DMS53 treated with DMSO at 0.1 percent for 48 hours (cell line): ENCODE data around the gene SLC16A8.
"Not testable (repeated sequence)": the region's sequence is repeated elsewhere in the genome, so short reads cannot be mapped to it uniquely, and the experiment has no call there.

Source experiments
- DNase-seq: peaks from one replicate; lab custom pipeline; 2025; ENCODE audit not compliant: unreplicated experiment; lab: John Stamatoyannopoulos, UW

The SLC16A8 gene, protein sequence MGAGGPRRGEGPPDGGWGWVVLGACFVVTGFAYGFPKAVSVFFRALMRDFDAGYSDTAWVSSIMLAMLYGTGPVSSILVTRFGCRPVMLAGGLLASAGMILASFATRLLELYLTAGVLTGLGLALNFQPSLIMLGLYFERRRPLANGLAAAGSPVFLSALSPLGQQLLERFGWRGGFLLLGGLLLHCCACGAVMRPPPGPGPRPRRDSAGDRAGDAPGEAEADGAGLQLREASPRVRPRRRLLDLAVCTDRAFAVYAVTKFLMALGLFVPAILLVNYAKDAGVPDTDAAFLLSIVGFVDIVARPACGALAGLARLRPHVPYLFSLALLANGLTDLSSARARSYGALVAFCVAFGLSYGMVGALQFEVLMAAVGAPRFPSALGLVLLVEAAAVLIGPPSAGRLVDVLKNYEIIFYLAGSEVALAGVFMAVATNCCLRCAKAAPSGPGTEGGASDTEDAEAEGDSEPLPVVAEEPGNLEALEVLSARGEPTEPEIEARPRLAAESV

GRCh38 chr22:38083931-38084631 is at the start of gene SLC16A8:
Gene SLC16A8, minus strand, starts transcription at chr22:38084184. Its CDS starts 1,311 bp downstream, at chr22:38082873.
- no peak for DNase-seq

DNA sequence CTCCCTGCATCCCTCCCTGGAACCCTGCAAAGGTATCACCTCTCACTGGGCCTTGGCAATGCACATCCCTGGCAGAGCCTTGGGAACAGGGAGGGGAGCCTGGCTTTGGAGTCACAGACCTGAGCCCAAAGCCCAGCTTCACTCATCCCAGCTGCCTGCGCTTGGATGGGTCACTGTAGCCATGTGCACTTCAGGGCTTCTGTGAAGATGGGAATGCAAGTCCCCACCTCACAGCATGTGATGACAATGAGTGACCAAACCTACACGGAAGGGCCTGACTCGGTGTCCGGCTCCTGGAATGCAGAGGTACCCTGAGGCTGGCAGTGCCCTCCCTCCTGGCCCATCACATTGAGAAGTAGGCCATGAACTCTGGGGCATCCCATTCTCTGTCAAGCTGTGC is 49.3 kb upstream of the SLC16A8 start:
- no peak for DNase-seq

DNA sequence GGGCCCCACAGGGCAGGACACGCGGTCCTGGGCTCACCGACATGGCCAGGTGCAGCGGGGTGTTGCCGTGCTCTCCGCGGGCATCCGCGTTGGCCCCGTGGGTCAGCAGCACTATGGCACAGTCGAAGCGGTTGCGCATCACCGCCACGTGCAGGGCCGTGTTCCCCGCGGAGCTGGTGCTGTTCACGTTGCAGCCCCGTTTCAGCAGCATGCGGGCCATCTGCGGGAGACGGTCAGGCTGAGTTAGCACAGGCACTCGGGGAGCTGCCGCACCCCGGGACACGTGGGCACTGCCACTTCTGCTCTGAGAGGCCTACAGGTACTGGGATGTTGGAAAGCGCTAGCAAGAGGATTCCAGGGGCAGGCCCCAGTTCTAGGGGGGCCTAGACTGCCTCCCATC is 48.8 kb upstream of the SLC16A8 start:
- DNase-seq = no peak

DNA sequence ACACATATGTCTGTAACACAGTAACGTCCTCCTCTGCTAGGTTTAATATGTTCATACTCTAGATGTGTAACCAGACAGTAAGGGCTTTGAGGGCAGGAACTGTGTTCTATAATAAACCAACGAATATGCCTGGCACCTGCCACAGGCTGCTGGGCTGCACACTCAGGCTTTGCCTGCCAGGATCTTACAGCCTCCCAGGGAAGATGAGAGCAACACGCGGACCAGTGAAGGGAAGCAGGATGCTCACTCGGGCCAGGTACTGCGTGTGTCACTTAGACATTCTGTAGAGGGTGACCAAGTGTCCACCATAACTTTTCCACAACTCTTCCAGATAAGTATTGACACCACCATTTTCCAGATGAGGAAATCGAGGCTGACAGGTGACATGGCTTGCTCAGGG is 48.2 kb upstream of the SLC16A8 start:
- DNase-seq = no peak

GRCh38 chr22:38131399-38131798 is 47.4 kb upstream of the SLC16A8 start:
- DNase-seq = no peak

- no peak for DNase-seq
Observed at GRCh38 chr22:38129856-38130255, 45.9 kb upstream of the SLC16A8 start.

DNA sequence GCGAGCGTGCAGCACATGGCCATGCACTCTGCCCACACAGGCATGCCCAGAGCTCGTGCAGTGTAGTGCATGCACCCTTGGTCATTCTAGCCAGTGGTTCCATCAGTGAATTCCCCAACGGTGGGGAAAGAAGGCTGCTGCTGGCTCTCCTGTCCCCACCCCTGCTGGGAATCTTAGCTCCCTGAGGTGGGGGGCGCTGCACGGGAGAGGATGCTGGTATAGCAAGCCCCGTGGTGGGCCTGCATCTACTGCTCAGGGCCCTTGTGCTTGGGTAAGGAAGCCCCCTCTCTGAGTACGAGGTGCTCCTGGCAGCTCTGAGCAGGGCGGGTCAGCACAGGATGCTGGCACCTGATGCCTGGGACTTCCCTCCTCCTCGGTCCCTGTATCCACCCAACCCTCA is 45.0 kb upstream of the SLC16A8 start:
- no peak for DNase-seq

GRCh38 chr22:38127869-38128268 is 43.9 kb upstream of the SLC16A8 start:
- DNase-seq = no peak

GRCh38 chr22:38126928-38127668 is 43.1 kb upstream of the SLC16A8 start:
- no peak for DNase-seq

DNA sequence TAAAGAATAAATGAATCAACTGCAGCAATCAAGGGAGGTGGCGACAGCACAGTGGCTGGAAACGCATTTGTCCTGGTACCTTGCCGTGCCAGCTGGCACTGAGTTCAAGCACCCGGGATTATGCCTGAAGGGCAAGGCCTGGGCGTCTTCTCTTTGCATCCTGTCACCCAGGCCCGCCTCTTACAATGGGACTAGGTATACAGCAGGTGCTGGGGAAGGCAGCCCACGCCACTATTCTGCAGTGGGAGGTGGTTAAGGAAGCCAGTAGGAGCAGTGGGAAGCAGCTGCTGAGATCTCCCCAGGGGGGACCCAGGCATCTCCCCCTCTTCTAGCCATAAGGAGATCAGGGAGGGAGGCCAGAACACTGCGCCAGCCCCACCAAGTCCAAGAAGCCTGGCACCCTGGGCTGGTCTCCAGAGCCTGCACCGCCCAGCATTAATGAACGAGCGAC is 41.8 kb upstream of the SLC16A8 start:
- no peak for DNase-seq

GRCh38 chr22:38125038-38125610 is 41.1 kb upstream of the SLC16A8 start:
- no peak for DNase-seq

DNA sequence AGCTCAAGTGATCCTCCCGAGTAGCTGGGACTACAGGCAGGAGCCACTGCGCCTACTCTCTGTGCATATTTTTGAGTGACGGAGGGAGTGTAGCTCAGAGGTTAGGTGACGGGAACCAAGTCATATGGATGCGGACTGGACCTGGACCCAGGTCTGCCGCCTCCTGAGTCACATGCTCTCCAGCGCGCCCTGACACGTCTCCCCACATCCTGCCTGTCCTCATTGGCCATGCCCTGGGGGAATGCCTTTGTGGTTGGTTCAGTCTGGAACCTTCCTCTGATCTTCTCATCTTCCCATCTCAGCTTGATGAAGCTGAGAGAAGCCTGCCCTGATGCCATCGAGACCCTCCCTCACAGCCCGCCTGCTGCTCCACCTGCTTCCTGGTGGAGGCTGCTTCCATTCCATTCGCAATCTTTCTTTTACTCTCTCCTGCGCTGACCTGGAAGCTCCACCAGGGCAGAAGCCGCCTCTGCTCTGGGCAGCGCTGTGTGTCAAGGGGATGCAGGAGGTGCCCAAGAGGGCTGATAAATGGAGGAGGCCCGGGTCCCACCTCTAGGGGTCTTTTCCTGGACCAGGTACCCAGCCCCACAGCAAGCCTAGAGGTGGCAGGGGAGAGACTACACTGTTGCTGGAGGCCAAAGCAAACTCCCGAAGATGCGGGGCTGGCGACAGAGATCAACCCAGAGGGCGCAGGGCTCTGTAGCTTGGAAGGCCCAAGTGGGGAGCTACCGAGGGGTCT is 40.4 kb upstream of the SLC16A8 start:
- no peak for DNase-seq

- no peak for DNase-seq
Observed at GRCh38 chr22:38122616-38123015, 38.6 kb upstream of the SLC16A8 start.

- DNase-seq = no peak
Observed at GRCh38 chr22:38120359-38121110, 36.6 kb upstream of the SLC16A8 start.

DNA sequence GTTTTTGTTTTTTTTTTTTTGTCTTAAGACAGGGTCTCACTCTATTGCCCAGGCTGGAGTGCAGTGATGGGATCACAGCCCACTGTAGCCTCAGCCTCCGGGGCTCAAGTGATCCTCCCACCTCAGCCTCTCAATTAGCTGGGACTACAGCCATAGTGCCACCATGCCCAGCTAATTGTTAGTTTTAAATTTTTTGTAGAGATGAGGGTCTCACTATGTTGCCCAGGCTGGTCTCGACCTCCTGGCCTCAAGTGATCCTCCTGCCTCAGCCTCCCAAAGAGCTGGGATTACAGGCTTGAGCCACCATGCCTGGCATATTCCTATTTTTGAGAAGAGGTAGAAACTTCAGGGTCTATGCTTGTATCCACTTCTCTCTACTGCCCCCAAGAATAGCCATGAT is 34.8 kb upstream of the SLC16A8 start:
- not testable (repeated sequence) for DNase-seq

DNA sequence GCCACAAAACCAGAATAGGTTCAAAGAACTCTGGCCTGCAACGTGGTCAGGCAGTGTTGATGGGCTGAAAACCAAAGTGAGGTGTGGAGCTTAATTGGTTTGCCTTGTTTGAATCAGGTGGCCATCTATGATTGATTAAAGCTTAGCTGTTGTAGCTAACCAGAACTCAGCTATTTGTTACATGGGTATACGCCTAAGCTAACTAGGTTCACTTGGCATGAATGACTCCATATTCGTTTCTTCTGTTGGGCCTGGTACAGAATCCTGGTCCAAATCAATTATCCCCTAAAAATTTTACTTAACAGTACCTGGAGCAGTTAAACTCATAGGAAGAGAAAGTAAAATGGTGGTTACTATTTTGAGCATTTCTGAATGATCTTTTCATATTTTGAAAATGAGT is 34.2 kb upstream of the SLC16A8 start:
- no peak for DNase-seq

DNA sequence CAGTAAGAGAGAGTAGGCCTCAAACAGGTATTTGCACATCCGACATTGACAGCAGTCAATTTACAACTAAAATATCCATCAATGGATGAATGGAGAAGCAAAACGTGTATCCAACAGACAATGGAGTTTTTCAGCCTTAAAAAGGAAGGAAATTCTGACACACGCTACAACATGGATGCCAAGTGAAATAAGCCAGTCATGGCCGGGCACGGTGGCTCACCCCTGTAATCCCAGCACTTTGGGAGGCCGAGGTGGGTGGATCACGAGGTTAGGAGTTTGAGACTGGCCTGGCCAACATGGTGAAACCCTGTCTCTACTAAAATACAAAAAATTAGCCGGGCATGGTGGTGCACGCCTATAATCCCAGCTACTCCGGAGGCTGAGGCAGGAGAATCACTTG is 33.6 kb upstream of the SLC16A8 start:
- not testable (repeated sequence) for DNase-seq

DNA sequence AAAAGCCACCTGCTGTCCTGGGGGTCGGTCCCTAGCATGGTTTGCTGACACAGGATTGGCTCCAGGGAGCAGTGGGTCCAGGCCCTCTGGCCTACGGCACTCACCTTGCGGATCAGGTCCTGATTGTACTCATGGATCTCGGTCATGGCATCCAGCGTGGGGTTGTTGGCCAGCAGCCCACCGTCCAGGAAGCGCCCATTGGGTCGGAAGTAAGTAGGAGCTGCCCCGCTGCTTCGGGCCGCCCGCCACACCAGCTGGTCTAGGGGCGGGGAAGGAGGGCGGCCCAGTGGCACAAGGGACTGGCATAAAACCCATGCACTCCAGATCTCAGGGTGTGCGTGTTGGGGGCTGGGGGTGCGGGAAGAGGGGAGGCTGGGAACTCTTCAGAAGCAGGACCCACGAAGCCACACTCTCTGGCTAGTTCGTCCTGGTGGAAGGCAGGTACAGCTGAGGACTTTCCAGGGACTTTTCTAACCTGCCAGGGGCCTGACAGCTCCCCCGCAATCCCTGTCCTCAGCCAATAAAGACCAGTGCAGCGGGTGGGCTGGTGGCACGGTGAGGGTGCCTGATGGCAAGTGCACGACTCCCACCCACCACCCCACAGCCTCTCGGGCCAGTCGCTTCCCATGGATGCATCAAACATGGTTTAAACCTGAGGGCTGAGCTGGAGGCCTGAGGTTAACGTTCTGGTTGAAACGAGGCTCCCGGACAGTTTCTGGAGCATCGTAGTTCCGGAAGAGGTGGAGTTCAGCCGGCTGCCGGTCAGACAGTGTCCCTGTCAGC is 31.6 kb upstream of the SLC16A8 start:
- DNase-seq = no peak
